NOMO-1 (cell line): ENCODE measurements around the gene CTSW.

ENCODE experiments used
- DNase-seq, 2 experiments: peaks; one replicate each; lab custom pipeline; 2025; ENCODE audit not compliant: unreplicated experiment in 2 of 2; lab: John Stamatoyannopoulos, UW

The CTSW gene

GRCh38 chr11:65919573-65920371 is 40.1 kb downstream of the CTSW start:
- DNase-seq, result peak in 1 of 2 experiments; percentile 46

- DNase-seq, result no peak
These were observed 40.8 kb downstream of the CTSW start for GRCh38 chr11:65920372-65920802.

DNA sequence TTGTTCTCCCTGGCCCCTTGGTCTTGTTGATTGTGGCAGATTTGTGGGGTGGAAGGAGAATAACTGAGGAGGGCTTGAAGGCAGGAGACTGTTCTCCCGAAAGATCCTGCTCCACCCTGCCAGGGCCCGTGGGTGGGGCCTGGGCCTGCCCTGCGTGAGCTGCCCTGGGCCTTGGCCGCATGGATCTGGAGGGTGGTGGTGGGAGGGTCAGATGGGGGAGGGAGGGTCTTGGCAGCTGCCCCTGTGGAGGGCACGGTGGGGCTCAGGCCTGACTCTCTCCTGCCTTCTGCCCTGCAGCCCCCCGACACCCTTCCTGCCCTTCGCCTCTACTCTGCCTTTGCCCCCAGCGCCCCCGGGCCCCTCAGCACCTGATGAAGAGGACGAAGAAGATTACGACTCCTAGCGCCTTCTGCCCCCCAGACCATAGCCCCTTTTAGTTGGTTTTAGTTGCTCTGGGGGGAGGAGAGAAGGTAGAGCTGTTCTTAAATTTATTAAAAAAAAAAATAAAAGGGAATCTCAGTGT is 41.5 kb downstream of the CTSW start:
- no peak for DNase-seq

DNA sequence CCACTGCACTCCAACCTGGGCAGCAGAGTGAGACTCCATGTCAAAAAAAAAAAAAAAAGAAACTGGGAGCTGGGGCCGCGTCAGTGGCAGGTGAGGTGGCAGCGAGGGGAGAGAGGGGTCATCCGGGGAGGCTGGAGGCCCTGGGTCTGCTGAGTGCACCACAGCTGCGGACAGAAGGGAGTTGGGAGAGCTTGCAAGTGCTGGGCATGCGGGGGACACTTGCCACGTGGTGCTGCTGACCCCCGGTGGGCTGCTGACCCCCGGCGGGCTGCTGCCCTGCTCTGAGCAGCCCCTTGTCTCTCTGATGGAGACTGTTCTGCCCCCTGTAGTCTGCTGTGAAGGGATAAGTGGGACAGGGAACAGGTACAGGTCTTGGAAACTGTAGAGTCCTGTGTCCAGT is 42.2 kb downstream of the CTSW start:
- DNase-seq, result no peak

DNA sequence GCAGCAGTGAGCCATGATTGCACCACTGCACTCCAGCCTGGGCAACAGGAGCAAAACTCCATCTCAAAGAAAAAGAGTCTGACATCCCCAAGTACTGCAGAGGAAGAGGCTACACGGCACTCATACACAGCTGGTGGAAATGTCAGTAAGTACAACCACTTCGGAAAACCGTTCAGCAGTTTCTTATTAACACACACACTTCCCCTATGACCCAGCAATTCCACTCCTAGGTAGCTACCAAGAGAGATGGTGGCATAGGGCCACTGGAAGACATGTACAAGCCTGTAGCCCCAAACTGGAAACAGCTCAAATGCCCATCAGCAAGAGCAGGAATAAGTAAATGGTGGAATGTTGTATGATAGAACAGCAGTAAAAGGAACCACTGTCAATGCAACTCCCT is 42.9 kb downstream of the CTSW start:
- no peak for DNase-seq

GRCh38 chr11:65925397-65925796 is 45.8 kb downstream of the CTSW start:
- DNase-seq, result no peak

DNA sequence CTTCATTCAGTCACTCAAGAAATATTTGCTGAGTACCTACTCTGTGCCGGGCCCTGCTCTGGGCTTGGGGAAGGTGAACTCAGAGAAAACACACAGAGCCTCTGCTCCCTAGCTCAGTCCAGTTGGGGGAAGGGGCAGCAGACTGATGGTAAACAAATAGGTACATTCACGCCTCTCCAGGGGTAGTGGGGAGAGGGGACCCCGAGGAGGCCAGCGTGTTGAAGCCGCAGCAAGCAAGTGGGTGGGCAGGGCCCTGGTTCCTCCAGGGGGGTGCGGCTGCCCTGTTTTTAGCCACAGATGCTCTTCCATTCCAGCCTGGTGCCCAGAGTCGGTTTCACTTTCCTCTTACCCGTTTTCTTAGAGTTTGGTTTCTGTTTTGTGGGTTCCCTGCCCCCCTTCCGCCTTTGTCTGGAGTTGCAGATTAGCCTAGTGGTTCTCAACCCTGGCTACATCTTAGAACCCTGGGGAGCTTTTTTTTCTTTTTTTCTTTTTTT is 48.3 kb downstream of the CTSW start:
- DNase-seq, result peak; percentile 66 to 88

DNA sequence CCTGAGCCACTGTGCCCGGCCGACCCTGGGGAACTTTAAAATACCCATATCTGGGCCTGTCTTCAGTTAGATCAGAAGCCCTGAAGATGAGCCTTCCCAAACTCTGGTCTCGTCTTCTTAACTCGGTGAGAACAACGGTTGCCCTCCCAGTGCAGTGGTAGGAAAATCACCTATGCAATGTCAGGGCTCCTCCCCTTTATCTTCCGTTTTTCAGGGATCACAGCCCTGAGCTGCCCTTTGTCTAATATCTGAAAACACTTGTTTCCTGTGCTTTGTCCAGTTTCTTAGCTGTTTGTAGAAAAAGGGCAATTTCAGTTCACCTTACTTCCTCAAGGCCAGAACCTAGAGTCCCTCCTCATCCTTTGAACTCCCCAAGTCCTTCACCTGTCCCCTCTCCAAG is 49.0 kb downstream of the CTSW start:
- DNase-seq, result no peak

DNA sequence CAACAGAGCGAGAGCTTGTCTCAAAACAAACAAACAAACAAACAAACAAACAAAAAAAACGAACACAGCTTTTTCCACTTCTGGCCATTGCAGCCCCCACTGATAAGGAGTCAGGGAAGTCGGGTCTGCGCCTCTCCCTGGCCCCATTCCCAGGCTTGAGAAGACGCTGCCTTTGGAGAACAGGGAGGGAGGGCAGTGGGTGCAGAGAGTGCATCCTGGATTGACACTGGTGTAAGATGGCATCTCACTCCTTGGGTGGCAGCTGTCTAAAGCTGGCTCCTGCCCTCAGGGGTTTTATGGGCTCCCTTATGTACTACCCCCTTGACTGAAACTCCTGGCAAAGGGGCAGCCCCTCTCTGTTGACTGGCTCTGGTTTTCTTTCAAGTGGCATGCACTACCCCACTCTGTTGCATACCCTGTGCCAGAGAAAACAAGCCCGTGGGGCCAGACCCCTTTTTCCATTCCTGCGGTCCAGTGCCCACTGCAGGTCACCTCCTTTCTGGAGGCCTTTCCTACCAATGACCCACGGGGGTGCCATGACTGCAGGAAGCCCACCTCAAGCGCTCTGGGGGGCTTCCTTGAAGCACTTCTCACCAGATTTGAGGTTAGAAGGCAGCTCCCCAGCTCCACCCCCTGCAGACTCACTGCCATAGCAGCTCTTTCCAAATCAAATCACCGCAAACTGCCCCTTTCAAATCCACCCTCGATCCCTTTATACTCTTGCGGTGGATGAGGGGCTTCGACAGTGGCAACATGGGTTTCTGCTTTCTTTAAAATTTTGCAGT is 52.3 kb downstream of the CTSW start:
- DNase-seq, result no peak

DNA sequence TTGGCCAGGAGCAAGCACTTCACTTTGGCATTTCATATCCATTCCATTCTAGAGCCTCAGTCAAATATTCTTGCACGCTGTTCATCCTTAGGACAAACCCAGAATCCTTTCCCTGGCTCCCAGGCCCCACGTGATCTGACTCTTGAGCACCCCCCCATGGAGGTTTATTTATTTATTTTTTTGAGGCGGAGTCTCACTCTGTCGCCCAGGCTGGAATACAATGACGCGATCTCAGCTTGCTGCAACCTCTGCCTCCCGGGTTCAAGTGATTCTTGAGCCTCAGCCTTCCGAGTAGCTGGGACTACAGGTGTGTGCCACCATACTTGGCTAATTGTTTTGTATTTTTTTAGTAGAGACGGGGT is 52.9 kb downstream of the CTSW start:
- DNase-seq, result no peak
